Measurements from ENCODE around the gene HIPK2. TPM values are rescaled to one million over a fixed set of nuclear protein-coding genes. Genes with fewer than 3 reads are reported as not detected.

The HIPK2 gene
- total and polyA plus RNA-seq, 2 experiments from 2014 or later = 7.3 to 16.9 TPM

DNA sequence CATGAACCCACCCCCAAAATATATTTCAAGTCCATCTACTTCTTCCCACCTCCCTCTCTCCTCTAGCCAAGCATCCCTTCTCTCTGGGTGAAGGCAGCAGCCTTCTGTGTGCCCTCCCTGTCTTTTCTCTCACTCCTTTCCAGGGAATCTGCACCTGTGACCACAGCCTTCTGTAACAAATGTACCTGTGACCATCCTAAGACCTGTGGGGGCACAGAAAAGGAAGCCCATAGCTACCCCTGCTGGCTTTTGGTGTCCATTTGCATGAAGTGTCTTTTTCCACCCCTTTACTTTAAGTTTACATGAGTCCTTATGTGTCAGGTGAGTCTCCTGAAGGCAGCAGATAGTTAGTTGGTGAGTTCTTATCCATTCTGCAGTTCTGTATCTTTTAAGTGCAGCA lies 49.2 kb upstream of the HIPK2 start:
- H3F3A ChIP-seq (replicated peaks; ENCODE audit: low read depth) = no peaks in the 10 kb centered on the region
- DNase-seq (ENCODE audit: low spot score) (peak; percentile 46), ATAC-seq (peak; percentile 61)
- TF ChIP-seq, protein P1, sequence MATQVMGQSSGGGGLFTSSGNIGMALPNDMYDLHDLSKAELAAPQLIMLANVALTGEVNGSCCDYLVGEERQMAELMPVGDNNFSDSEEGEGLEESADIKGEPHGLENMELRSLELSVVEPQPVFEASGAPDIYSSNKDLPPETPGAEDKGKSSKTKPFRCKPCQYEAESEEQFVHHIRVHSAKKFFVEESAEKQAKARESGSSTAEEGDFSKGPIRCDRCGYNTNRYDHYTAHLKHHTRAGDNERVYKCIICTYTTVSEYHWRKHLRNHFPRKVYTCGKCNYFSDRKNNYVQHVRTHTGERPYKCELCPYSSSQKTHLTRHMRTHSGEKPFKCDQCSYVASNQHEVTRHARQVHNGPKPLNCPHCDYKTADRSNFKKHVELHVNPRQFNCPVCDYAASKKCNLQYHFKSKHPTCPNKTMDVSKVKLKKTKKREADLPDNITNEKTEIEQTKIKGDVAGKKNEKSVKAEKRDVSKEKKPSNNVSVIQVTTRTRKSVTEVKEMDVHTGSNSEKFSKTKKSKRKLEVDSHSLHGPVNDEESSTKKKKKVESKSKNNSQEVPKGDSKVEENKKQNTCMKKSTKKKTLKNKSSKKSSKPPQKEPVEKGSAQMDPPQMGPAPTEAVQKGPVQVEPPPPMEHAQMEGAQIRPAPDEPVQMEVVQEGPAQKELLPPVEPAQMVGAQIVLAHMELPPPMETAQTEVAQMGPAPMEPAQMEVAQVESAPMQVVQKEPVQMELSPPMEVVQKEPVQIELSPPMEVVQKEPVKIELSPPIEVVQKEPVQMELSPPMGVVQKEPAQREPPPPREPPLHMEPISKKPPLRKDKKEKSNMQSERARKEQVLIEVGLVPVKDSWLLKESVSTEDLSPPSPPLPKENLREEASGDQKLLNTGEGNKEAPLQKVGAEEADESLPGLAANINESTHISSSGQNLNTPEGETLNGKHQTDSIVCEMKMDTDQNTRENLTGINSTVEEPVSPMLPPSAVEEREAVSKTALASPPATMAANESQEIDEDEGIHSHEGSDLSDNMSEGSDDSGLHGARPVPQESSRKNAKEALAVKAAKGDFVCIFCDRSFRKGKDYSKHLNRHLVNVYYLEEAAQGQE (IDR thresholded peaks at IDR 0.05; ENCODE audit: unreplicated experiment) = no peak
- TF ChIP-seq EZH2 (IDR thresholded peaks at IDR 0.05; ENCODE audit: low read depth, unreplicated experiment) = no peak
- no peak for TF ChIP-seq CREB1 (CRISPR knock-in tag; IDR thresholded peaks at IDR 0.05; ENCODE audit: low read depth)
- TF ChIP-seq, protein P2, sequence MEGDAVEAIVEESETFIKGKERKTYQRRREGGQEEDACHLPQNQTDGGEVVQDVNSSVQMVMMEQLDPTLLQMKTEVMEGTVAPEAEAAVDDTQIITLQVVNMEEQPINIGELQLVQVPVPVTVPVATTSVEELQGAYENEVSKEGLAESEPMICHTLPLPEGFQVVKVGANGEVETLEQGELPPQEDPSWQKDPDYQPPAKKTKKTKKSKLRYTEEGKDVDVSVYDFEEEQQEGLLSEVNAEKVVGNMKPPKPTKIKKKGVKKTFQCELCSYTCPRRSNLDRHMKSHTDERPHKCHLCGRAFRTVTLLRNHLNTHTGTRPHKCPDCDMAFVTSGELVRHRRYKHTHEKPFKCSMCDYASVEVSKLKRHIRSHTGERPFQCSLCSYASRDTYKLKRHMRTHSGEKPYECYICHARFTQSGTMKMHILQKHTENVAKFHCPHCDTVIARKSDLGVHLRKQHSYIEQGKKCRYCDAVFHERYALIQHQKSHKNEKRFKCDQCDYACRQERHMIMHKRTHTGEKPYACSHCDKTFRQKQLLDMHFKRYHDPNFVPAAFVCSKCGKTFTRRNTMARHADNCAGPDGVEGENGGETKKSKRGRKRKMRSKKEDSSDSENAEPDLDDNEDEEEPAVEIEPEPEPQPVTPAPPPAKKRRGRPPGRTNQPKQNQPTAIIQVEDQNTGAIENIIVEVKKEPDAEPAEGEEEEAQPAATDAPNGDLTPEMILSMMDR (conservative IDR thresholded peaks at IDR 0.05; ENCODE audit: low read depth in 2 of 2) = peak; percentile 41 to 62; a peak in 3 of 4 replicates
- no peak overlapping the region for H3K4me3 Mint-ChIP-seq
- H3K27me3 ChIP-seq (ENCODE audit: insufficient read depth) = no peaks in the 10 kb centered on the region
- H3K27me3 Mint-ChIP-seq (ENCODE audit: insufficient read depth, low read depth, poor library complexity) = peaks cover 2% of the 10 kb centered on the region
- no peaks in the 10 kb centered on the region for H3K4me1 ChIP-seq (ENCODE audit: insufficient read depth)
- no peaks in the 10 kb centered on the region for H4K20me1 ChIP-seq (replicated peaks; ENCODE audit: insufficient read depth)
- no peaks in the 10 kb centered on the region for H3K9me3 Mint-ChIP-seq
- no peak overlapping the region for H3K4me2 ChIP-seq
- no peaks in the 10 kb centered on the region for H3K36me3 ChIP-seq (ENCODE audit: insufficient read depth)
- H3K27ac Mint-ChIP-seq = no peak overlapping the region
- H3K36me3 Mint-ChIP-seq (ENCODE audit: low read depth) = no peaks in the 10 kb centered on the region
- H3K9me2 ChIP-seq (ENCODE audit: insufficient read depth) = no peaks in the 10 kb centered on the region
- no peak overlapping the region for H2AFZ ChIP-seq
- peaks cover 15% of the 10 kb centered on the region for H3K4me1 Mint-ChIP-seq
- H3K27ac ChIP-seq (ENCODE audit: low read depth) = no peak overlapping the region
- no peaks in the 10 kb centered on the region for H3K79me2 ChIP-seq (replicated peaks; ENCODE audit: insufficient read depth)
- H3K4me3 ChIP-seq = no peak overlapping the region

DNA sequence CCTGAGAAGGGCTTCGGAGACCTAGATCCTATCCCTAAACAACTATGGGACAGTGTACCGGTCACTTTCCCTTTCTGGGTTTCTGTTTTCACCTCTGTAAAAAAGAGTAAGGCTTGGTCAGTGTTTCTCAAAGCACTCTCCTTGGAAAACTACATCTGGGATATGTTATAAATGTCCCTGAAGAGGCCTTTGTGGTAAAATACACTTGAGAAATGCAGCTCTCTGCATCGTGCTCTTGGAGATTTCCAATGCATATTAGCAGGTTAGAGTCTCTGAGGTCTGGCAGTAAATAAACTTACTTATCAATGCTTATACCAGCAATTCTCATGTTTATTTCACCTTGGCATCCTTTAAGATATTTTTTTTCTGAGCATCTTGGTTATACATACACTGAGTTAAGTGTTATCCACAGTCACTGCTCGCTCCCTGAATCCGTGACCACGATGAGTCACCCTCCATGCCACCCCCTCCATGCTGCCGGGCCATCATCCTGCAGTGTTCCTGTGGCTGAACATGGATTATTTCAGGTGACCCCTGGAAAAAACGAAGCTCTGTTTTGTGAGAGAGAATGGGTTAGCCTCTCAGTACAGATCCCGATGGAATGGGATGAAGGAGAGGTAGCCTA lies 48.0 kb upstream of the HIPK2 start:
- no peak for ATAC-seq
- H3F3A ChIP-seq (replicated peaks; ENCODE audit: low read depth) = no peaks in the 10 kb centered on the region
- H3K4me3 Mint-ChIP-seq = no peak overlapping the region
- H3K4me3 ChIP-seq = no peak overlapping the region
- no peaks in the 10 kb centered on the region for H3K79me2 ChIP-seq (replicated peaks; ENCODE audit: insufficient read depth)
- no peaks in the 10 kb centered on the region for H3K36me3 Mint-ChIP-seq (ENCODE audit: low read depth)
- H4K20me1 ChIP-seq (replicated peaks; ENCODE audit: insufficient read depth) = no peaks in the 10 kb centered on the region
- peaks cover 2% of the 10 kb centered on the region for H3K27me3 Mint-ChIP-seq (ENCODE audit: insufficient read depth, low read depth, poor library complexity)
- no peaks in the 10 kb centered on the region for H3K27me3 ChIP-seq (ENCODE audit: insufficient read depth)
- DNase-seq (ENCODE audit: low spot score) = no peak
- peak overlapping the region; percentile 32; the same call in 1 of the 2 replicates for H2AFZ ChIP-seq
- peaks cover 10% of the 10 kb centered on the region for H3K4me1 Mint-ChIP-seq
- no peak overlapping the region for H3K27ac ChIP-seq (ENCODE audit: low read depth)
- H3K4me1 ChIP-seq (ENCODE audit: insufficient read depth) = no peaks in the 10 kb centered on the region
- H3K27ac Mint-ChIP-seq = no peak overlapping the region; the same call in 1 of the 2 replicates
- no peak overlapping the region for H3K4me2 ChIP-seq
- no peaks in the 10 kb centered on the region; the same call in 1 of the 2 replicates for H3K9me2 ChIP-seq (ENCODE audit: insufficient read depth)
- H3K36me3 ChIP-seq (ENCODE audit: insufficient read depth) = no peaks in the 10 kb centered on the region
- H3K9me3 Mint-ChIP-seq = no peaks in the 10 kb centered on the region
- TF ChIP-seq ZNF331 (CRISPR knock-in tag; IDR thresholded peaks at IDR 0.05; ENCODE audit: low read depth) (no peak), NANOG (IDR thresholded peaks at IDR 0.05; ENCODE audit: borderline replicate concordance) (no peak), EZH2 (IDR thresholded peaks at IDR 0.05; ENCODE audit: low read depth, unreplicated experiment) (no peak), JUNB (IDR thresholded peaks at IDR 0.05; ENCODE audit: unreplicated experiment) (no peak), EZH2phosphoT487 (IDR thresholded peaks at IDR 0.05; ENCODE audit: unreplicated experiment) (no peak), STAT1 (IDR thresholded peaks at IDR 0.05; ENCODE audit: unreplicated experiment) (no peak), CREB1 (CRISPR knock-in tag; IDR thresholded peaks at IDR 0.05; ENCODE audit: low read depth) (no peak), ZNF114 (CRISPR knock-in tag; IDR thresholded peaks at IDR 0.05) (no peak)
- TF ChIP-seq, protein P2 (conservative IDR thresholded peaks at IDR 0.05; ENCODE audit: low read depth in 2 of 2) = no peak
- TF ChIP-seq, protein P1 (IDR thresholded peaks at IDR 0.05; ENCODE audit: unreplicated experiment) = no peak

Measured in GM23338 (cell line).